G401 (cell line): ENCODE results near the gene NFATC2. TPM values are rescaled to one million over a fixed set of nuclear protein-coding genes. Genes with fewer than 3 reads are reported as not detected.

Experiments used
- DNase-seq: peaks from one replicate; pipeline ENCODE4 v3.0.0-alpha.2; 2015; ENCODE audit warnings: low spot score
- in situ Hi-C: cut with HindIII; loops from 2 replicates; pipeline ENCODE4 v1.10.0; 2016; ENCODE audit warnings: low sequenced_read_pairs, mixed read lengths
- total RNA-seq: library from RNA; depleted of rRNA; stranded (reverse); fragments of >200 nt; shearing (Covaris generic); gene quantifications from 2 replicates; pipeline ENCODE4 v1.2.3, GENCODE V29; 2014

NFATC2 gene
- total RNA-seq, 1 experiment from 2014 or later: 0.95 TPM

DNA sequence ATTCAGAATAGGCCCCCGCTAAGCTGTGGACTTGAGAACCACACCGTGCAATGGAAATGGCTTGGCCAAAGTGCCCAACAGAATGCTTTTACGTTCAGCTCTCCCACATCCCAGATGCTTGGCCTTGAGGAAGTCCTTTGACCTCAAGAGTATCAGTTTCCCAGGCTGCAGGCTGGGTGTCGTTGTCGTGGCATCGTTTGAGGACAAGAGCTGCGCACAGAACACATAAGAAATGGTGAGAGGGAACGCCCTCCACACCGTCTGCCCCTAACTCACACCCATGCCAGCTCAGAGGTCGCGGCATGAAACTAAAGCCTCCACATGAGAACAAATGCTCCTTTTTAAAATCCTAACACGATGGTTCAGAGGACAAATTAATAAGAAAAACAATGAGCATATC, 37.0 kb downstream of the NFATC2 start:
- in situ Hi-C loops: no loop called here
- DNase-seq: no peak

DNA sequence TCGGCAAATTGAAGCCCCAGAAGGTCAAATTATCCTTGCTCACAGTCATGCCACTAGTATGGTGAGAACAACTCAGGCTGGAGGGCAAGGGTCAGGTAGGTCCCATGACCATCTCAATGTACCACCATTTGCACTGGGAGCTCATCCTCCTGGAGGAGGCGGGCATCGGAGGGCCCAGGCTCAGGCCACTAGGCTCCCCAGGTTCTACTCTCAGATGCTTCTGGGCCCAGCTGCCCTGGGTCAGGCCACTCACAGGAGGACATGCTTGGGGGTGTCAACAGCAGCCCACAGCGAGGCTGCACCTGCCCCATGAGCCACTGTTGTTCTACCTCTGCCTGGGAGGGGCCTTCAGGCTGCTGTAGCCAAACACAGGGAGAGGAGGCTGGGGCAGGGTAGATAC, 39.1 kb downstream of the NFATC2 start:
- in situ Hi-C loops: no loop called here
- DNase-seq: no peak

DNA sequence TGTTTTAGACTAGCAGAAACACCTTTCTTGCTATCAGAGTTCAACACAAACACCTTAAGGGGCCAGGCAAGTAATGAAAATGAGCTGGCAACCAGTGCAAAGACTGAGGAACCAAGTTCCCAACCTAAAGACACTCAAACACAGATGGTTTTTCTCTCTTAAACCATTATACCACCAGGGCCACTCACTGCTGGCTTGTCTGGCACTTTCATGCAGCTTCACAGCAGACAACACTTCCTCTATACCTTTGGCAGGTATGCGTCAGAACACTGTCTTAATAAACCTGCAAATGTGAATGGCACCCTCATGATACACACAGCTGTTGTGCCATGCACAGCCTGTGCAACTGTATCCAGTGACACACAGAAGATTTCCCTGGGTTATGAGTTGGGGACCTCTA, 41.6 kb downstream of the NFATC2 start:
- in situ Hi-C loops: no loop called here

DNA sequence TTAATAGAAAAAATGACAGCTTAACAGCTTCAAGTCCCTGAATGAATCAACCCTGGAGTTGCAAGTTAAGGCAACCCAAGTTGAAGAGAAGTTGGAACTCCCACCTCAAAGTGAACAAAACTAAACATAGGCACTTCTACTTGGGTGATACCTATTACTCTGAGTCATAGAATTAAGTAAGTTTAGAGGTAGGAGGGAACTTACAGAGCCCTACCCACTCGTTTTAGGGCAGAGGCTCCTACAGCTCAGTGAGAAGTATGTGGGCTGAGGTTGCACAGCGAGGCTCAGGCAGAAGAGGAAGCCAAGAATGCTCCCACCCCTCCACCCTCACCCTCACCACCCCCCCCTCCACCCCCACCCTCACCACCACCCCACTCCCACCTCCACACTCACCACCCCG, 42.2 kb downstream of the NFATC2 start:
- in situ Hi-C loops: no loop called here
- DNase-seq: no peak

More for the DNA sequence above, 41.6 kb downstream of the NFATC2 start:
- no peak for DNase-seq

DNA sequence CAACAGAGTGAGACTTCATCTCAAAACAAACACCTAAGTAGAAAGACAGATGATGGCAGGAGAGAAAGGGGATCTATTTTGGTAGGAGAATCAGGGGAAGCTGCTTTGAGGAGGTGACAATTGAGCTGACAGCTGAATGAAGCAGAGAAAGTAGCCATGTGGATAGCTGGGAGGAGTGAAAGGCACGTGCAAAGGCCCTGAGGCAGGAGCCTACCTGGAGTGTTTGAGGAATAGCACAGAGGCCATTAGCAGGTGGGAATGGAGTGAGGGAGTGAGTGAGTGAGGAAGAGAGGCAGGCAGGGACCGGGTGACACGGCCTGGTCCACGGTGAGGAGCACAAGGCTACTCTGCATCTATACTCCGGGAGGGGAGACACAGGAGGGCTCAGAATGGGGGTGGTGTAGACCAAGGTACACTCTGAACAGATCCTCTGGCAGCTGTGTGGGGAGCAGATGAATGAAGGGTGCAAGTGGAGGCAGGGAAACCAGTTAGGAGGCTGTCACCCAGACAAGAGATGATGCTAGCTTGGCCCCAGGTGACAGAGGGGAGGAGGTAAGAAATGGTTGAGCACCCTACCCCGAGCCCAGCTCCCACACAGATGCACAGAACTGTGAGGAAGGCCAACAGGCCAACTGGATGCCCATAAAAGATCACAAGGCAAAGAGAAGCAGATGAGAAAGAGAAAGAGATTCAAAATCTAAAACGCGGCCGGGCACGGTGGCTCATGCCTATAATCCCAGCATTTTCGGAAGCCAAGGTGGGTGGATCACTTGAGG, 43.6 kb downstream of the NFATC2 start:
- in situ Hi-C loops: no loop called here

DNA sequence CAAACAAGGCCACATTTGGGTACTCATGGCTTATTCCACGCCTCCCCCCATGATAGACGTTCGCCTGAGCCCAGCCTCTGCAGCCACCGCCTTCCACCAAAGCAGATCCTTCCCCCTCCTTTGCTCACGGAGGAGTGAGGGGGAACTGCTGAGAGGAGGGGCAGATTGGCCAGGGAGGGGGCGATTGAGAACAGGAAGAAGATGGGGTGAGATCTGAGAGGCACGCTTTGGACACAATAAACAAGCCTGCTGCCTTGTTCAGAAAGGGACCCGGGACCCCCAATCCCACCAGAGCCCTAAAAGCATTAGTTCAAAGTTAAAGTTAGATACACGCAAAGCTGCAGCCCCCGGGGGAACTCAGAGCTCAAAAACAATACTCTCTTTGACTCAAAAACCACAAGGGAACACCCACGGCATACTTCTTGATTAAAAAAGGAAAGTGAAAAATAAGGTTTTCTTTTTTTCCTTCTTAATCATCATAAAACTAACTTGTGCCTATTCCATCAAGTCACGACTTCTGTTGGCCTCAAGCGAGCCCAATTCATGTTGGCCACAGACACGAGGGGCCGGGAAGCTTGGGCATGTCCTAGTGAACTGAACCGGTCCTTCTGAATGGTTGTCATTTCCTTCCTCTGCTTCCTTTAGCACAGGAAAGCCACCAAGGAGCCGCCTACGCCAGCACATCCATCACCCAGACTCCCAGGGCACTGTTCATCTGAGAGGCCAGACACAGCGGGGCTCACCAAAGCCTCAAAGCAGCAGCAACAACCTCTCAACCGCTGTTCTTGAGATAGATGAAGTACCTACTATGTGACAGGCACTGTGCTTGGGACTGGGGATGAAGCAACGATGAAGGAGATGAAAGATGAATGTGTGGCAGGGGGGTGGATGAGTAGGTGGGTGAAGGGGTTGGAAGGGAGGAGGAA, 44.7 kb downstream of the NFATC2 start:
- DNase-seq: no peak
- in situ Hi-C loops: no loop called here

More for the DNA sequence above, 43.6 kb downstream of the NFATC2 start:
- no peak for DNase-seq

DNA sequence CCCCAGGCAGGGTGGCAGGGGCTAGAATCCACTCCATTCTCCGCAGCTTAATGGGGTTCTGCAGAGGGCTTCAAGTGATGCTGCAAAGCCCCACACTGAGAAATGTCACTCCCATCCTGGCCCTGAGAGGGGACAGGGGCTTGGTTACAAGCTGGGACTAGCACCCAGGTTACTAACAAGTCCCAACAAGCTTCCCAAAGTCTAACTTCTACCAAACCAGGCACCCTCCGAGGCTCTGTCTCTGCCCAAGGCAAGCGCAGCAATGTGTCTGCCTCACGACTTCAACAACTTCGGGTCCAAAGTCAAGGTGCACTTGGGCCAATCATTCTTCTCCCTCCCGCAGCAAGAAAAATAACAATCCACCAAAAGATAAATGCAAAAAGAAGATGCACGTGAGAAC, 45.6 kb downstream of the NFATC2 start:
- in situ Hi-C loops: no loop called here
- no peak for DNase-seq

DNA sequence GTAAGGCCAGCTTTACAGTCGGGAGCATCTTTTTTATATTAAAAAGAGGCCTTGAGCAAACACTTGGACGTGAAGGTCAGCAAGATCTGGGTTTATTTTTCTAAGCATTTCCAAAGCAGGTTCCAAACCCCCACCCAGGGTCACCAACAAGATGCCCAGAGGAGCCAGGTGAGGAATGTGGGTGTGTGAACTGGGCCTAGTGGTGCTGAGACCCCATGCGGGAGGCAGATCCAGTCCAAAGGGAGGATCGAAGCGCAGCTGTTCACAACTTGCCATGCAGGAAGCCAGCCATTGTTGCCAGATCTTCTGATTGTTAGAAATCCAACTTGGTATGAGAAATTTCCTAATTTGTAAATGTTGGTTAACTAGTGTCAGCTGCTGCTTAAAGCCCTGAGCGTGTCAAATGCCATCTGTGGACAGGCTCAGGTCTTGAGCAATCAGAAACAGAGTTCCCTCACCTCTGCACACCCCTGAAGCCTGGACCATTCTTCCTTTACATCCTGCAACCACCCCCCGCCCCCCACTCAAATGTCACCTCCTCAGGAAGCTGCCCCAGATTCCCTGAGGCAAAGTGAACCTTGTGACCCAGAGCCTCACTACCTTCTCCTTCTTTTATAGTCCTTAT, 46.5 kb downstream of the NFATC2 start:
- in situ Hi-C loops: no loop called here
- DNase-seq: no peak

DNA sequence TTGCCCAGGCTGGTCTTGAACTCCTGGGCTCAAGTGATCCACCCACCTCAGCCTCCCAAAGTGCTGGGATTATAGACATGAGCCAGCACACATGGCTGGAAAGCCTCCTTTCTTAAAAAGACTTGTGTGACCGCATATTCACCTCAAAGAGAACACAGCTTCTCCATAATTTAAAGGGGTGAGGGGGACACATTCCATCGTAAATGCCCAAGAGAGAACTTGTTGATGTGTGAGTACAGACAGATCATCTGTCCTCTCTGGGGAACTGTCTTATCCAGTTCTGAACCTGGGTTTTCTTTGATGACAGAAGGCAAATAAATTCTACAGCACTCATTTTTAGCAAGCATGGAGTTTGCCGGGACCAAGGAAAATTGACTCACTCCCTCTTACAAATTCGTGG, 47.2 kb downstream of the NFATC2 start:
- in situ Hi-C loops: no loop called here
- no peak for DNase-seq

DNA sequence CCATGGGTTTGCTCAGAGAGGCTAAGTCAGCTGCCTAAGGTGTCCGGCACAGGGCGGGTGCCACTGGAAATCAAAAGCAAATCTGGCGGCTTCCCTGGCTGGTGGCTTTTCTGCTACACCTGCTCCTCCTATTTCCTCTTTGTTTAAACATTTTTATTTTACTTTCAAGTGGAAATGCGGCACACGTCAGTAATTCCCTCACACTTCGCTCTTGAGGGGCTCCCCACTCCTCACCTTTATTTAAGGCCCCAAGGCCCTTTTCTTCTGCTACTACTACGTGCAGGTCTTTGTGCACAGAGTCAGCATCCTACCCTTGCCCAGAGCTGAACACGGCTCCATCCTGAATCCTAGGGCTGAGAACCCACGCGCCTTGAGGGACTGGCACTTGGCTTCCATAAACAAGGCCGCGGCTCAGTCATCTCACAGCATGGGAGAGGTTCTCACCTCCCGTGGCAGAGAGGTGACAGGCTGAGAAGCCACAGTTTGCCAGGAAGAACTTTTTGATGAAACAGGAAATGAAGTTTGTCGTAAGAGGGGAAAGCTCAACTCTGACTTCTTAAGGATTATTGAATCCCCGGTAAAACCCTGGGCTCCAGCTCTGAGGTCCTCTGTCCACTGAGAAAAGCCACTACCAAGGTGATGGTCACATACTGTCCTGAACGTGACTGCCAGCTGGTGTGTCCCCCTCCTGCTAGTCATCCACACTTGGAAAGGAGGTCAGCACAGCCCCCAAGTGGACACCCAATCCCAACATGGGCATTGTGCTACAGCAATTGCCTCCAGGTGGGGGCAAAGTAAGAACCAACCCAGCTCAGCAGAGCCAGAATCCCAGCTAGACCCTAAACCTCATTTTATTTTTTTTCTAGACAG, 48.0 kb downstream of the NFATC2 start:
- no peak for DNase-seq
- in situ Hi-C loops: no loop called here

DNA sequence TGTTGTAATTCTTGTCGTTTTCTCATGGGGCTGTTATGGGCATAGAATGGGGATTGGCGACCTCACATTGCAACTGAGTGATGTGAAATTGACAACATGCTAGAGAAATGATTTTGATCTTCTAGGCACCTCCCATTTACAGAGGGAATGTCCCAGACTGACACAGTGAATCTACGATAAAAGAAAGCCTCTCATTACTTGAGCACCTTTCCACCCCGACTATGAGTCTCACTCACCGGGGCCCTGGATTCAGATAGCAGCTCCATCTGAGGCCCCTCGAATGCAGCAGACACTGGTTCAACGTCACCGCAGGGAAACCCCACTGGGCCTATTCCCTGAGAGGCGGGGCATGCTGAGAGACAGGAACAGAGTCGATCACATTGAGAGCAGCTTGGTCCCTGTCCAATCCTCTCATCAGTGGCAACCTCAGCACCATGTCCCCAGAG, 49.1 kb downstream of the NFATC2 start:
- DNase-seq: no peak
- in situ Hi-C loops: no loop called here

DNA sequence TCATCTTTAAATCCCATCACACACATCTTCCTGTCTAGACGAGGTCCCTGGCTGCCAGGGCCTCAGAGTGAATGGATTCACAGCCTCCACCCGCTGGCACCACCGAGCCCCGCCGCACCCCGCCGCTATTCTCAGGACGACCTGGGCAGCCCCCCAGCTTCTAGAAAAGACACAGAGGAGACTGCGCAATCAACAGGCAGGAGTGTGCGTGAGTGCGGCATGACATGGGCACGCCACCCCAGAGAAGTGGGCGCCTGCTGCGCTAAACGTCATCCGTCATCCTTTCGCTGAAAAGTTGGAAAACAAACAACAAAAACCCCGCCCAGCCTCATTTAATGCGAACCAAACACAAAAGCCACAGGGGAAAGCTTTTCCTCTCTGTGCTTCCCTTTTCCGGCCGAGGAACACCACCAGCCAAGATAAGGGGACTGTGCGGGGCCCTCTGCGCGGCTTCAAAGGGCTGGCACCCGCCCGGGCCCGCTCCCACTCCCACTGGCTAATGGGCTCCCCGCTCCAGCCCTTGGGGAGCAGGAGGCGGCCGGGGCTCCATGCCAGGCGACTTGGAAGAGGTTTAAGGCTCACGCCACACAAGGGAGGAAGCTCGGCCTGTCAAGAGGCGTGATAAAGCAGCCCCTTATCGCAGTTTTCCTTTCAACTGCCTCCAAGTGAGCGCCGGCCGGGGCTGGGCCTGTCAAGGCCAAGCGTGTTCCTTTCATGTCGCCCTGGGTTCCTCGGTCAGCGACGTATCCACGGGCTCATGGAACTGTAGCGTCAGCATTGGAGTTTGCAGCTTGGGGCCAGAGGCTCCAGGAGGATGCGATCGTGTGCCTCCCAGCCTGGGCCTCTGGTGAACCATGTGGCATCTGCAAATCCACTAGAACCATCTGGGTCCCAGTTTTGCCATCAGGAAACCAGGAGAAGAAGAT, 50.1 kb downstream of the NFATC2 start:
- DNase-seq: no peak
- in situ Hi-C loops: no loop called here

DNA sequence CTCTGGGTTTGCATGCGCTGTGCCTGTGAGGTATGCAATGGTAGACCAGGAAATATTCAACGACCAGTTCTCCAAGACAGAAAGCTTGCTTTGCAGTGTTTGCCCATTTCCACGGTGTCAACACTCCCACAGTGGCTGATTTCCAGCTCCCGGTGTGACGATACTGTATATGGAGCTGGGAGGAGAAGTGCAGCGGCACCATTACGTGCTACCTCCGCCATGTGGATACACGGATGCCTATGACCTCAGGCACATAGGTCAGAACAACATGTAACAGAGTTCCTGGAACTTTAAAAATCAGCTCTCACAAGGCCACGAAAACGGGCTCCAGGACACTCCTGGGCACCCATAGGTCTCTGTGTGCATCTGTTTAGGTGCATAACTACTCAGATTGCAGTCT, 51.1 kb downstream of the NFATC2 start:
- in situ Hi-C loops: no loop called here

DNA sequence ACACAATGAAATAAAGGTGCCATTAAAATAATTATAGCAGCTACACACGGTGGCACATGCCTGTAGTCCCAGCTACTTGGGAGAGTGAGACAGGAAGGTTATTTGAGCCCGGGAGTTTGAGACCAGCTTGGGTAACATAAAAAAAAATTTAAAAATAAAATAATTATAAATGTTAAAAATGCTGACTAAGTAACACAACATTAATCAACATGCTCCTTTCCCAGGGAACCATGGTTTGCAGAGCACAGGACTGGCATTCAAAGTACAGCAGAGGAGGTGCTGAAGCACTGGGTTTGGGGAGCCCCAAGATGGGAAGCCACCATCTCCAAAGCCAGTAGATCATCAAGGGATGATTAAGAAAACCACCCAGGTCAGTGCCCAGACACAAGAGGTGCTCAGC, 51.9 kb downstream of the NFATC2 start:
- DNase-seq: no peak
- in situ Hi-C loops: no loop called here

More for the DNA sequence above, 51.1 kb downstream of the NFATC2 start:
- no peak for DNase-seq

DNA sequence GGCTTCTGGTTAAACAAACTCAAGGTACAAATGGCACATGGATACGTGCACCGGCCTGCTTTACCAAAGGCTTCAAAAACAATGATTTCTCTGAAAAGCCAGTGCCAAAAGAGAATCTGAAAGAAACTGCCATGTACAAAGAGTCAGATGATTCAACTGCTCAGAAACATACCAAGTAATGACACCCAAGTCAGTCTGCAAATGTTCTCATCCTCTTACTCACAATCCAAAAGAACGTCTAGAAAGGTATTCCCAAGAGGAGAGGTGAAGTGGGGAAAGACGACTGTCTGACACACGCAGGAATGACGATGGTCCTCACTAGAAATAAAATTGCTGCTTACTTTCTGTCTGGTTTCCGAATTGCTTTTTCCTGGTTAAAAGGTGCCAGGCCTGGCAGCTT, 52.9 kb downstream of the NFATC2 start:
- in situ Hi-C loops: no loop called here
- no peak for DNase-seq

DNA sequence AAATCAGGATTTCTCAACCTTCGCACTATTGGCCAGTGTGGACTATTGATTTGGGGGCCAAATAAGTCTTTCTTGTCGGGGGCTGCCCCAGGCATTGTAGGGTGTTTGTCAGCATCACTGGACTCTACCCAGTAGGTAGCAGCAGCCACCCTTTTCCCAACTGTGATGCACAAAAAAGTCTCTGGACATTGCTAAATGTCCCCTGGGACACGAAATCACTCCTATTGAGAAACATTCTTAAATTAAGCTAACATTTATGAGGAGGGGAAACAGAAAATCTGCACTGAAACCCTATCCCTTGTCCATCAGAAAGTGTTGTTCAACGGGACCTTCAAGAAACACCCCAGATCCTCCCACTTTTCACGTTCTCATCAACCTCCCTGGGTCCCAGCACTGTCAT, 54.2 kb downstream of the NFATC2 start:
- in situ Hi-C loops: no loop called here
- DNase-seq: no peak

DNA sequence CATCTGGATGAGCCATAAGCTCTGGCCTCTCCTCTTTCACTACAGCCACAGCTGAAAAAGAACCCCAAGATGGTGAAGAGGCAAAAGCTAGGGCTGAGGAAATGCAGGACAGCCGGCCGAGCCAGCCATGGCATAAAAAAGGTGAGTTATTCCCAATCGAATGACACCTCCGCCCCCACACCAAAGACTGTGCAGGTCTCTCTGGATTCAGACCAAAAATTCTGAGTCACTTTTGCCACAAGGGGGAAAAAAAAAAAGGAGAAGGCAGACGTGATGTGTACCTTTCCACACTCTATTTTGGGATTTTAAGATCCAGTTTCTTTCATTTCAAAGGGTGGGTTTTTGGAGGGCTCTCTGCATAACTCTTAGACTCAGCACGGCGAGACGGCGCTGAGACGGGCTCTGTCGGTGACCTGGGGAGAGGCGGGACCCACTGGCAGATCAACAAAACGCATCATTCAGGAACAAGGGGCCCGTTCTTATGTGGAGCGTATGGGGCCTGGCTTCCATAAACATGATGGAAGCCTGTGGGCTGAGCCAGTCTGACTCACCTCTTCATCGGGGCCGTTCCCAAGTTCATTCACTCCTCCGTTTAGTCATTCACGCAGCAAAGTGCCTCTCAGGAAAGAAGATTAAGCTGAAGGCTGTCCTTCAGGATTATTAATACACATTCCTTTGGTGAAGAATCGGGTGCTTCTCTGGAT, 54.8 kb downstream of the NFATC2 start:
- in situ Hi-C loops: no loop called here
- DNase-seq: no peak
